Measurements from ENCODE around the gene FAU. TPM values are rescaled to one million over a fixed set of nuclear protein-coding genes. Genes with fewer than 3 reads are reported as not detected.

FAU gene
- total RNA-seq, 3 donors from 2014 or later (not counting 1 experiment from before 2014, with no cell fraction given): 724 to 977 (median 968) TPM

- peaks cover 53% of the 10 kb centered on the region for H3K4me1 ChIP-seq (ENCODE audit: control insufficient read depth, insufficient read depth, low read length)
- ATAC-seq (no peak), DNase-seq (peak in 1 of 2 donors; percentile 61)
- Mint-ChIP-seq H3K4me1 (peaks cover 32 to 52% of the 10 kb centered on the region in 2 donors), H3K4me3 (peak overlapping the region; percentile 98), H3K27ac (peak overlapping the region; percentile 99), H3K36me3 (no peaks in the 10 kb centered on the region), H3K27me3 (ENCODE audit: low read depth in 2 of 2) (no peaks in the 10 kb centered on the region), H3K9me3 (no peaks in the 10 kb centered on the region)
- peak overlapping the region; percentile 92 for H3K4me3 ChIP-seq (ENCODE audit: low read length)
- TF ChIP-seq CTCF (IDR thresholded peaks at IDR 0.05): no peak
- no peaks in the 10 kb centered on the region for H3K27me3 ChIP-seq (ENCODE audit: control insufficient read depth, insufficient read depth, low read length)
- peak overlapping the region; percentile 99 for H3K27ac ChIP-seq (ENCODE audit: low read length)
- 35% methylated on average over 17 of the region's 18 CpGs for WGBS (ENCODE audit: insufficient coverage)
- H3K9me3 ChIP-seq (ENCODE audit: control insufficient read depth, insufficient read depth, low read length): no peaks in the 10 kb centered on the region
- intact Hi-C loops (cut with micrococcal nuclease): no loop called here
- H3K36me3 ChIP-seq (ENCODE audit: control insufficient read depth, insufficient read depth, low read length): peaks cover 45% of the 10 kb centered on the region
Observed at GRCh38 chr11:65132988-65133700, 11.2 kb upstream of the FAU start.

- peak overlapping the region; percentile 99 for H3K27ac Mint-ChIP-seq
- intact Hi-C loops (cut with micrococcal nuclease): no loop called here
- TF ChIP-seq CTCF (IDR thresholded peaks at IDR 0.05): no peak
- peak overlapping the region; percentile 92 for H3K4me3 ChIP-seq (ENCODE audit: low read length)
- H3K9me3 ChIP-seq (ENCODE audit: control insufficient read depth, insufficient read depth, low read length): no peaks in the 10 kb centered on the region
- WGBS (ENCODE audit: insufficient coverage): 62% methylated on average over 10 of the region's 10 CpGs
- H3K27me3 ChIP-seq (ENCODE audit: control insufficient read depth, insufficient read depth, low read length): no peaks in the 10 kb centered on the region
- no peaks in the 10 kb centered on the region for H3K27me3 Mint-ChIP-seq (ENCODE audit: low read depth in 2 of 2)
- DNase-seq (no peak), ATAC-seq (no peak)
- H3K4me1 ChIP-seq (ENCODE audit: control insufficient read depth, insufficient read depth, low read length): peaks cover 53% of the 10 kb centered on the region
- H3K36me3 ChIP-seq (ENCODE audit: control insufficient read depth, insufficient read depth, low read length): peaks cover 52% of the 10 kb centered on the region
- peak overlapping the region; percentile 6 for H3K27ac ChIP-seq (ENCODE audit: low read length)
- no peaks in the 10 kb centered on the region for H3K9me3 Mint-ChIP-seq
- peaks cover 32 to 52% of the 10 kb centered on the region in 2 donors for H3K4me1 Mint-ChIP-seq
- no peaks in the 10 kb centered on the region for H3K36me3 Mint-ChIP-seq
- peak overlapping the region; percentile 49 for H3K4me3 Mint-ChIP-seq
Observed at GRCh38 chr11:65132238-65132987, 10.5 kb upstream of the FAU start.

- Histone ChIP-seq H3K36me3 (ENCODE audit: control insufficient read depth, insufficient read depth, low read length) (peaks cover 57% of the 10 kb centered on the region), H3K9me3 (ENCODE audit: control insufficient read depth, insufficient read depth, low read length) (no peaks in the 10 kb centered on the region), H3K4me3 (ENCODE audit: low read length) (peak overlapping the region; percentile 6), H3K4me1 (ENCODE audit: control insufficient read depth, insufficient read depth, low read length) (peaks cover 53% of the 10 kb centered on the region), H3K27me3 (ENCODE audit: control insufficient read depth, insufficient read depth, low read length) (no peaks in the 10 kb centered on the region), H3K27ac (ENCODE audit: low read length) (peak overlapping the region; percentile 6)
- peak in 1 of 2 donors; percentile 4 for DNase-seq
- WGBS (ENCODE audit: insufficient coverage): 75% methylated on average over 6 of the region's 6 CpGs
- H3K27me3 Mint-ChIP-seq (ENCODE audit: low read depth in 2 of 2): no peaks in the 10 kb centered on the region
- H3K36me3 Mint-ChIP-seq: no peaks in the 10 kb centered on the region
- H3K4me1 Mint-ChIP-seq: peaks cover 32 to 52% of the 10 kb centered on the region in 2 donors
- H3K4me3 Mint-ChIP-seq: no peak overlapping the region
- no peaks in the 10 kb centered on the region for H3K9me3 Mint-ChIP-seq
- no peak for ATAC-seq
- no peak for TF ChIP-seq CTCF (IDR thresholded peaks at IDR 0.05)
- intact Hi-C loops (cut with micrococcal nuclease): no loop called here
- peak overlapping the region in 1 of 2 donors; percentile 99 for H3K27ac Mint-ChIP-seq
Observed at GRCh38 chr11:65131895-65132237, 9.9 kb upstream of the FAU start.
